A549 treated with AZD9567 at 1 μM for 4 hours (cell line): ENCODE data around the gene OR4D5. TPM values are rescaled to one million over a fixed set of nuclear protein-coding genes. Genes with fewer than 3 reads are reported as not detected.

ENCODE experiments used
- total RNA-seq: library from RNA; stranded (reverse); fragments of 200-300 nt; extraction: Qiagen RNA extraction; gene quantifications from 5 replicates; pipeline ENCODE4 v1.2.3, GENCODE V29; 2022; ENCODE audit not compliant: insufficient read depth

Gene OR4D5
- not detected in 5 replicates for total RNA-seq

GRCh38 chr11:123939317-123939716, at the start of gene OR4D5:
OR4D5 (plus strand) TSS chr11:123939617; CDS start chr11:123939617, 0 bp downstream.

GRCh38 chr11:123901867-123902266, 37.5 kb upstream of the OR4D5 start, which contains the start of gene OR8D4:
OR8D4 (plus strand) TSS chr11:123902167; CDS start chr11:123906432, 4,265 bp downstream.

GRCh38 chr11:123943738-123944137, 4.3 kb downstream of the OR4D5 start, which contains the start of gene OR6T1:
OR6T1 (minus strand) TSS chr11:123943838; CDS start chr11:123943838, 0 bp downstream.

GRCh38 chr11:123977731-123978347, 38.4 kb downstream of the OR4D5 start, which contains the start of gene OR10S1:
OR10S1 (minus strand) TSS chr11:123977781; CDS start chr11:123977664, 117 bp downstream.

Other genes with a start within 250 kb of the OR4D5 start
- 5.2 to 10.1 TPM (median 9.5 TPM) in 5 replicates for gene ZNF202, start 198.0 kb upstream of the OR4D5 start, total RNA-seq
- gene OR6X1, start 185.1 kb upstream of the OR4D5 start, total RNA-seq: not detected in 5 replicates
- gene OR6M1, start 133.3 kb upstream of the OR4D5 start, total RNA-seq: not detected in 5 replicates
- gene TMEM225, start 53.9 kb upstream of the OR4D5 start, total RNA-seq: not detected in 5 replicates
- gene OR8D4, start 37.5 kb upstream of the OR4D5 start, total RNA-seq: not detected in 5 replicates
- not detected in 5 replicates for gene OR6T1, start 4.2 kb downstream of the OR4D5 start, total RNA-seq
- not detected in 5 replicates for gene OR10S1, start 38.2 kb downstream of the OR4D5 start, total RNA-seq
- not detected in 5 replicates for gene OR10G6, start 55.5 kb downstream of the OR4D5 start, total RNA-seq
- not detected in 5 replicates for gene OR10G4, start 73.4 kb downstream of the OR4D5 start, total RNA-seq
- gene OR10G9, start 83.4 kb downstream of the OR4D5 start, total RNA-seq: not detected in 5 replicates
- gene OR10G8, start 87.2 kb downstream of the OR4D5 start, total RNA-seq: not detected in 5 replicates
- not detected in 5 replicates for gene OR10G7, start 101.7 kb downstream of the OR4D5 start, total RNA-seq
- 0.20 to 0.25 TPM (median 0.23 TPM) in 4 of 5 replicates, not detected in the other for gene VWA5A, start 175.8 kb downstream of the OR4D5 start, total RNA-seq
- not detected in 5 replicates for gene OR10D3, start 243.7 kb downstream of the OR4D5 start, total RNA-seq